Suprapubic skin (tissue), 4 donors: ENCODE data around the gene CPNE5.

Experiments used
- CTCF ChIP-seq, 2 donors: fragments of 200-600 bp in 1 of 2; fragments of 450-650 bp in 1 of 2; sonication (generic) in 1 of 2; IDR thresholded peaks; one replicate each; pipeline ENCODE4 v1.5.1; 2016 to 2019; ENCODE audit warnings: antibody characterized with exemption in 2 of 2, mild to moderate bottlenecking in 1 of 2, moderate library complexity in 1 of 2
- EP300 ChIP-seq: sonication (generic); formaldehyde crosslinking; IDR thresholded peaks from one replicate; pipeline ENCODE4 v1.6.1; 2017; ENCODE audit warnings: antibody characterized with exemption
- POLR2A ChIP-seq, 2 donors: fragments of 450-650 bp; IDR thresholded peaks; one replicate each; pipeline ENCODE4 v1.6.1; 2017; ENCODE audit warnings: antibody characterized with exemption in 2 of 2, mild to moderate bottlenecking in 2 of 2, moderate library complexity in 2 of 2
- POLR2AphosphoS5 ChIP-seq, 3 donors: sonication (generic); formaldehyde crosslinking; IDR thresholded peaks; one replicate each; pipeline ENCODE4 v1.6.1; 2017; ENCODE audit warnings: antibody characterized with exemption in 3 of 3

- TF ChIP-seq POLR2A (IDR thresholded peaks at IDR 0.05): no peak
- no peak for TF ChIP-seq CTCF (IDR thresholded peaks at IDR 0.05)
- TF ChIP-seq POLR2AphosphoS5 (IDR thresholded peaks at IDR 0.05): no peak
- TF ChIP-seq EP300: no peak
These were observed 81.2 kb downstream of the CPNE5 start for GRCh38 chr6:36757943-36758508.
